ENCODE measurements around the gene ID2.

Gene ID2

GRCh38 chr2:8643250-8643995 is 38.4 kb upstream of the ID2 start:
- H3K4me3 ChIP-seq (replicated peaks; ENCODE audit: low read depth, low read length) = no peak overlapping the region
- TF ChIP-seq CTCF (IDR thresholded peaks at IDR 0.05; ENCODE audit: low read depth, low read length, missing control alignments) = no peak
- DNase-seq (ENCODE audit: extremely low read depth, low read depth) = no peak

- TF ChIP-seq CTCF (IDR thresholded peaks at IDR 0.05; ENCODE audit: low read depth, low read length, missing control alignments) = no peak
- no peak overlapping the region for H3K4me3 ChIP-seq (replicated peaks; ENCODE audit: low read depth, low read length)
- no peak for DNase-seq (ENCODE audit: extremely low read depth, low read depth)
These were observed 37.9 kb upstream of the ID2 start for GRCh38 chr2:8643996-8644356.

- DNase-seq (ENCODE audit: extremely low read depth, low read depth) = no peak
- no peak overlapping the region for H3K4me3 ChIP-seq (replicated peaks; ENCODE audit: low read depth, low read length)
- TF ChIP-seq CTCF (IDR thresholded peaks at IDR 0.05; ENCODE audit: low read depth, low read length, missing control alignments) = no peak
These were observed 37.2 kb upstream of the ID2 start for GRCh38 chr2:8644605-8645175.

- DNase-seq (ENCODE audit: extremely low read depth, low read depth) = no peak
- TF ChIP-seq CTCF (IDR thresholded peaks at IDR 0.05; ENCODE audit: low read depth, low read length, missing control alignments) = no peak
- no peak overlapping the region for H3K4me3 ChIP-seq (replicated peaks; ENCODE audit: low read depth, low read length)
These were observed 36.6 kb upstream of the ID2 start for GRCh38 chr2:8645176-8645831.

- no peak for TF ChIP-seq CTCF (IDR thresholded peaks at IDR 0.05; ENCODE audit: low read depth, low read length, missing control alignments)
- DNase-seq (ENCODE audit: extremely low read depth, low read depth) = no peak
- H3K4me3 ChIP-seq (replicated peaks; ENCODE audit: low read depth, low read length) = no peak overlapping the region
These were observed 35.0 kb upstream of the ID2 start for GRCh38 chr2:8646731-8647461.

- no peak for DNase-seq (ENCODE audit: extremely low read depth, low read depth)
- no peak for TF ChIP-seq CTCF (IDR thresholded peaks at IDR 0.05; ENCODE audit: low read depth, low read length, missing control alignments)
These were observed 34.4 kb upstream of the ID2 start for GRCh38 chr2:8647462-8647857.

More at GRCh38 chr2:8647462-8647857, 34.4 kb upstream of the ID2 start:
- H3K4me3 ChIP-seq (replicated peaks; ENCODE audit: low read depth, low read length) = no peak overlapping the region
